Endothelial cell (in vitro differentiated cells): ENCODE results near the gene LAMP2. TPM values are rescaled to one million over a fixed set of nuclear protein-coding genes. Genes with fewer than 3 reads are reported as not detected.
"Not testable (repeated sequence)": the region's sequence is repeated elsewhere in the genome, so short reads cannot be mapped to it uniquely, and the experiment has no call there.

Experiments used
- DNase-seq: peaks from one replicate; pipeline ENCODE4 v3.0.0; 2021; ENCODE audit warnings: low spot score
- H3K27ac Mint-ChIP-seq: one replicate; pipeline ENCODE4 v1.8.0; 2021; ENCODE audit warnings: mixed read lengths, inconsistent platforms; ENCODE audit not compliant: unreplicated experiment
- H3K27me3 Mint-ChIP-seq: one replicate; pipeline ENCODE4 v1.8.0; 2021; ENCODE audit warnings: mild to moderate bottlenecking, moderate library complexity, mixed read lengths, inconsistent platforms; ENCODE audit not compliant: unreplicated experiment
- H3K36me3 Mint-ChIP-seq: one replicate; pipeline ENCODE4 v1.8.0; 2021; ENCODE audit warnings: mild to moderate bottlenecking, low read depth, mixed read lengths, inconsistent platforms; ENCODE audit not compliant: unreplicated experiment
- H3K4me1 Mint-ChIP-seq: one replicate; pipeline ENCODE4 v1.8.0; 2021; ENCODE audit warnings: mild to moderate bottlenecking, mixed read lengths, inconsistent platforms; ENCODE audit not compliant: unreplicated experiment
- H3K4me3 Mint-ChIP-seq: one replicate; pipeline ENCODE4 v1.8.0; 2021; ENCODE audit warnings: mild to moderate bottlenecking, mixed read lengths, inconsistent platforms; ENCODE audit not compliant: unreplicated experiment
- H3K9me3 Mint-ChIP-seq: one replicate; pipeline ENCODE4 v1.8.0; 2021; ENCODE audit warnings: mixed read lengths, inconsistent platforms; ENCODE audit not compliant: unreplicated experiment
- CTCF ChIP-seq: fragments of 200-600 bp; sonication (generic); IDR thresholded peaks from one replicate; pipeline ENCODE4 v1.5.0; 2021; ENCODE audit warnings: antibody characterized with exemption; ENCODE audit not compliant: unreplicated experiment
- total RNA-seq: library from RNA; stranded (reverse); fragmentation: NEBNext Ultra II Directional; extraction: Animal tissue kit (Norgen Biotek cat#: 25700); gene quantifications from one replicate; pipeline ENCODE4 v1.2.1, GENCODE V29; 2021; ENCODE audit not compliant: unreplicated experiment

Gene LAMP2
- total RNA-seq, 1 donor from 2014 or later, result 67.5 TPM

GRCh38 chrX:120485315-120485637, 16.2 kb upstream of the LAMP2 start:
- Mint-ChIP-seq H3K9me3 (no peaks in the 10 kb centered on the region), H3K4me1 (no peaks in the 10 kb centered on the region), H3K27me3 (peaks cover 2% of the 10 kb centered on the region), H3K36me3 (no peaks in the 10 kb centered on the region), H3K4me3 (peak overlapping the region; percentile 80), H3K27ac (peak overlapping the region; percentile 70)
- no peak for TF ChIP-seq CTCF
- no peak for DNase-seq

- no peak overlapping the region for H3K4me3 Mint-ChIP-seq
These were observed 8.4 kb upstream of the LAMP2 start for GRCh38 chrX:120477453-120477852.

GRCh38 chrX:120476714-120477113, 7.6 kb upstream of the LAMP2 start:
- DNase-seq, result no peak
- Mint-ChIP-seq H3K4me3 (no peak overlapping the region), H3K27me3 (no peaks in the 10 kb centered on the region), H3K9me3 (no peaks in the 10 kb centered on the region), H3K27ac (no peak overlapping the region), H3K4me1 (no peaks in the 10 kb centered on the region), H3K36me3 (no peaks in the 10 kb centered on the region)
- TF ChIP-seq CTCF, result no peak

More at GRCh38 chrX:120477453-120477852, 8.4 kb upstream of the LAMP2 start:
- H3K27ac Mint-ChIP-seq, result no peak overlapping the region
- no peaks in the 10 kb centered on the region for H3K9me3 Mint-ChIP-seq
- no peaks in the 10 kb centered on the region for H3K36me3 Mint-ChIP-seq
- H3K4me1 Mint-ChIP-seq, result no peaks in the 10 kb centered on the region
- no peaks in the 10 kb centered on the region for H3K27me3 Mint-ChIP-seq
- DNase-seq, result no peak
- no peak for TF ChIP-seq CTCF

GRCh38 chrX:120475447-120475846, 6.4 kb upstream of the LAMP2 start:
- H3K27ac Mint-ChIP-seq, H3K9me3 Mint-ChIP-seq, H3K36me3 Mint-ChIP-seq, H3K4me3 Mint-ChIP-seq, H3K4me1 Mint-ChIP-seq, H3K27me3 Mint-ChIP-seq, DNase-seq: not testable (repeated sequence)
- TF ChIP-seq CTCF, result peak; percentile 69

GRCh38 chrX:120474085-120474484, 5.0 kb upstream of the LAMP2 start:
- no peak overlapping the region for H3K4me3 Mint-ChIP-seq
- no peak overlapping the region for H3K27ac Mint-ChIP-seq
- no peaks in the 10 kb centered on the region for H3K4me1 Mint-ChIP-seq
- H3K36me3 Mint-ChIP-seq, result no peaks in the 10 kb centered on the region
- no peaks in the 10 kb centered on the region for H3K27me3 Mint-ChIP-seq
- no peaks in the 10 kb centered on the region for H3K9me3 Mint-ChIP-seq
- DNase-seq, result no peak
- no peak for TF ChIP-seq CTCF

GRCh38 chrX:120469657-120470056, 561 bp upstream of the LAMP2 start:
- not testable (repeated sequence) for H3K36me3 Mint-ChIP-seq, H3K9me3 Mint-ChIP-seq, H3K27ac Mint-ChIP-seq, DNase-seq, H3K4me1 Mint-ChIP-seq, H3K27me3 Mint-ChIP-seq
- H3K4me3 Mint-ChIP-seq, result peak overlapping the region; percentile 86
